ENCODE data around the gene INTS1.

The INTS1 gene

GRCh38 chr7:1479287-1479686 is 24.9 kb downstream of the INTS1 start:
- no peak overlapping the region for H3K18ac ChIP-seq (ENCODE audit: low read depth in 1 of 2, low read length in 2 of 2)
- H3K4me2 ChIP-seq (ENCODE audit: low read length, poor library complexity, severe bottlenecking), result no peak overlapping the region
- H4K91ac ChIP-seq (ENCODE audit: low read length), result no peak overlapping the region
- H3K27ac ChIP-seq (ENCODE audit: low read length, poor library complexity, severe bottlenecking), result no peak overlapping the region
- no peak overlapping the region for H3K4ac ChIP-seq (ENCODE audit: low read depth in 1 of 2, low read length in 2 of 2)
- no peak overlapping the region for H2BK15ac ChIP-seq (ENCODE audit: low read depth, poor library complexity, severe bottlenecking)
- 93% methylated on average over 24 of the region's 24 CpGs for WGBS
- H3K9me3 ChIP-seq (ENCODE audit: control insufficient read depth, low read length), result no peaks in the 10 kb centered on the region
- H3K36me3 ChIP-seq (ENCODE audit: control insufficient read depth in 1 of 2, insufficient read depth in 2 of 2, low read depth in 1 of 2, low read length in 2 of 2), result peaks cover 43 to 99% of the 10 kb centered on the region in 2 experiments
- peaks cover 1% of the 10 kb centered on the region for H3K79me1 ChIP-seq (replicated peaks; ENCODE audit: low read length, poor library complexity, severe bottlenecking)
- no peak overlapping the region for H2BK12ac ChIP-seq (ENCODE audit: low read length in 2 of 2)
- no peaks in the 10 kb centered on the region for H3K4me1 ChIP-seq (ENCODE audit: control insufficient read depth, insufficient read depth, low read depth, low read length)
- no peaks in the 10 kb centered on the region for H3K27me3 ChIP-seq (ENCODE audit: control insufficient read depth in 1 of 2, insufficient read depth in 1 of 2, low read length in 2 of 2)
- H3K14ac ChIP-seq (ENCODE audit: low read length in 2 of 2), result no peak overlapping the region
- no peak overlapping the region for H2AFZ ChIP-seq (ENCODE audit: low read depth, low read length)
- H2BK120ac ChIP-seq (ENCODE audit: low read depth, low read length), result no peak overlapping the region
- no peak overlapping the region for H3K9ac ChIP-seq (ENCODE audit: low read length)
- no peak for DNase-seq
- H3K23ac ChIP-seq (ENCODE audit: low read length in 2 of 2), result no peak overlapping the region
- no peak overlapping the region for H2AK5ac ChIP-seq (ENCODE audit: low read length, severe bottlenecking)
- H4K8ac ChIP-seq (ENCODE audit: low read length), result no peak overlapping the region
- no peak overlapping the region for H3K4me3 ChIP-seq (ENCODE audit: insufficient read depth in 1 of 2, low read depth in 1 of 2, low read length in 2 of 2)
- no peak overlapping the region for H2BK5ac ChIP-seq (ENCODE audit: low read depth, low read length, poor library complexity, severe bottlenecking)

- Histone ChIP-seq H3K9me3 (ENCODE audit: control insufficient read depth, low read length) (no peaks in the 10 kb centered on the region), H3K4me1 (ENCODE audit: control insufficient read depth, insufficient read depth, low read depth, low read length) (peaks cover 3% of the 10 kb centered on the region), H3K14ac (ENCODE audit: low read length in 2 of 2) (no peak overlapping the region), H3K23ac (ENCODE audit: low read length in 2 of 2) (no peak overlapping the region), H3K79me1 (replicated peaks; ENCODE audit: low read length, poor library complexity, severe bottlenecking) (peaks cover 1% of the 10 kb centered on the region), H3K4me2 (ENCODE audit: low read length, poor library complexity, severe bottlenecking) (no peak overlapping the region), H3K18ac (ENCODE audit: low read depth in 1 of 2, low read length in 2 of 2) (no peak overlapping the region), H3K9ac (ENCODE audit: low read length) (no peak overlapping the region), H3K36me3 (ENCODE audit: control insufficient read depth in 1 of 2, insufficient read depth in 2 of 2, low read depth in 1 of 2, low read length in 2 of 2) (peaks cover 37 to 99% of the 10 kb centered on the region in 2 experiments), H3K27me3 (ENCODE audit: control insufficient read depth in 1 of 2, insufficient read depth in 1 of 2, low read length in 2 of 2) (no peaks in the 10 kb centered on the region), H2BK5ac (ENCODE audit: low read depth, low read length, poor library complexity, severe bottlenecking) (no peak overlapping the region), H2BK12ac (ENCODE audit: low read length in 2 of 2) (no peak overlapping the region), H4K91ac (ENCODE audit: low read length) (no peak overlapping the region), H3K4me3 (ENCODE audit: insufficient read depth in 1 of 2, low read depth in 1 of 2, low read length in 2 of 2) (no peak overlapping the region), H3K4ac (ENCODE audit: low read depth in 1 of 2, low read length in 2 of 2) (no peak overlapping the region), H2BK120ac (ENCODE audit: low read depth, low read length) (no peak overlapping the region), H4K8ac (ENCODE audit: low read length) (no peak overlapping the region), H2BK15ac (ENCODE audit: low read depth, poor library complexity, severe bottlenecking) (no peak overlapping the region), H2AFZ (ENCODE audit: low read depth, low read length) (no peak overlapping the region), H2AK5ac (ENCODE audit: low read length, severe bottlenecking) (no peak overlapping the region), H3K27ac (ENCODE audit: low read length, poor library complexity, severe bottlenecking) (no peak overlapping the region)
- no peak for DNase-seq
- 93% methylated on average over 19 of the region's 19 CpGs for WGBS
Measured at GRCh38 chr7:1478480-1478879, 25.7 kb downstream of the INTS1 start.

- no peaks in the 10 kb centered on the region for H3K27me3 ChIP-seq (ENCODE audit: control insufficient read depth in 1 of 2, insufficient read depth in 1 of 2, low read length in 2 of 2)
- H3K27ac ChIP-seq (ENCODE audit: low read length, poor library complexity, severe bottlenecking), result no peak overlapping the region
- no peak overlapping the region for H3K4me2 ChIP-seq (ENCODE audit: low read length, poor library complexity, severe bottlenecking)
- H3K18ac ChIP-seq (ENCODE audit: low read depth in 1 of 2, low read length in 2 of 2), result no peak overlapping the region
- WGBS, result 96% methylated on average over 15 of the region's 15 CpGs
- H3K36me3 ChIP-seq (ENCODE audit: control insufficient read depth in 1 of 2, insufficient read depth in 2 of 2, low read depth in 1 of 2, low read length in 2 of 2), result peaks cover 41 to 99% of the 10 kb centered on the region in 2 experiments
- H2BK120ac ChIP-seq (ENCODE audit: low read depth, low read length), result no peak overlapping the region
- no peak overlapping the region for H4K8ac ChIP-seq (ENCODE audit: low read length)
- H3K4me3 ChIP-seq (ENCODE audit: insufficient read depth in 1 of 2, low read depth in 1 of 2, low read length in 2 of 2), result no peak overlapping the region
- H2AK5ac ChIP-seq (ENCODE audit: low read length, severe bottlenecking), result no peak overlapping the region
- H2BK15ac ChIP-seq (ENCODE audit: low read depth, poor library complexity, severe bottlenecking), result no peak overlapping the region
- DNase-seq, result no peak
- H2BK5ac ChIP-seq (ENCODE audit: low read depth, low read length, poor library complexity, severe bottlenecking), result no peak overlapping the region
- H3K14ac ChIP-seq (ENCODE audit: low read length in 2 of 2), result no peak overlapping the region
- peaks cover 1% of the 10 kb centered on the region for H3K79me1 ChIP-seq (replicated peaks; ENCODE audit: low read length, poor library complexity, severe bottlenecking)
- no peak overlapping the region for H3K9ac ChIP-seq (ENCODE audit: low read length)
- H3K4me1 ChIP-seq (ENCODE audit: control insufficient read depth, insufficient read depth, low read depth, low read length), result peaks cover 3% of the 10 kb centered on the region
- H2BK12ac ChIP-seq (ENCODE audit: low read length in 2 of 2), result no peak overlapping the region
- H3K9me3 ChIP-seq (ENCODE audit: control insufficient read depth, low read length), result no peaks in the 10 kb centered on the region
- H3K4ac ChIP-seq (ENCODE audit: low read depth in 1 of 2, low read length in 2 of 2), result no peak overlapping the region
- H3K23ac ChIP-seq (ENCODE audit: low read length in 2 of 2), result no peak overlapping the region
- no peak overlapping the region for H2AFZ ChIP-seq (ENCODE audit: low read depth, low read length)
- no peak overlapping the region for H4K91ac ChIP-seq (ENCODE audit: low read length)
Measured at GRCh38 chr7:1476859-1477258, 27.3 kb downstream of the INTS1 start.

- H2BK5ac ChIP-seq (ENCODE audit: low read depth, low read length, poor library complexity, severe bottlenecking), result no peak overlapping the region
- no peak overlapping the region for H3K4ac ChIP-seq (ENCODE audit: low read depth in 1 of 2, low read length in 2 of 2)
- no peak overlapping the region for H4K91ac ChIP-seq (ENCODE audit: low read length)
- no peaks in the 10 kb centered on the region for H3K27me3 ChIP-seq (ENCODE audit: control insufficient read depth in 1 of 2, insufficient read depth in 1 of 2, low read length in 2 of 2)
- no peak overlapping the region for H2AK5ac ChIP-seq (ENCODE audit: low read length, severe bottlenecking)
- peaks cover 1% of the 10 kb centered on the region for H3K79me1 ChIP-seq (replicated peaks; ENCODE audit: low read length, poor library complexity, severe bottlenecking)
- peaks cover 38 to 99% of the 10 kb centered on the region in 2 experiments for H3K36me3 ChIP-seq (ENCODE audit: control insufficient read depth in 1 of 2, insufficient read depth in 2 of 2, low read depth in 1 of 2, low read length in 2 of 2)
- no peak overlapping the region for H2BK12ac ChIP-seq (ENCODE audit: low read length in 2 of 2)
- H2AFZ ChIP-seq (ENCODE audit: low read depth, low read length), result no peak overlapping the region
- no peak overlapping the region for H2BK120ac ChIP-seq (ENCODE audit: low read depth, low read length)
- H4K8ac ChIP-seq (ENCODE audit: low read length), result no peak overlapping the region
- 94% methylated on average over 22 of the region's 22 CpGs for whole genome bisulfite sequencing
- no peak overlapping the region for H3K14ac ChIP-seq (ENCODE audit: low read length in 2 of 2)
- no peak overlapping the region for H3K23ac ChIP-seq (ENCODE audit: low read length in 2 of 2)
- H3K4me2 ChIP-seq (ENCODE audit: low read length, poor library complexity, severe bottlenecking), result no peak overlapping the region
- no peak overlapping the region for H3K4me3 ChIP-seq (ENCODE audit: insufficient read depth in 1 of 2, low read depth in 1 of 2, low read length in 2 of 2)
- no peak for DNase-seq
- H2BK15ac ChIP-seq (ENCODE audit: low read depth, poor library complexity, severe bottlenecking), result no peak overlapping the region
- peaks cover 3% of the 10 kb centered on the region for H3K4me1 ChIP-seq (ENCODE audit: control insufficient read depth, insufficient read depth, low read depth, low read length)
- no peak overlapping the region for H3K9ac ChIP-seq (ENCODE audit: low read length)
- H3K9me3 ChIP-seq (ENCODE audit: control insufficient read depth, low read length), result no peaks in the 10 kb centered on the region
- no peak overlapping the region for H3K27ac ChIP-seq (ENCODE audit: low read length, poor library complexity, severe bottlenecking)
- no peak overlapping the region for H3K18ac ChIP-seq (ENCODE audit: low read depth in 1 of 2, low read length in 2 of 2)
Measured at GRCh38 chr7:1475991-1476390, 28.2 kb downstream of the INTS1 start.

Data from mesenchymal stem cell (in vitro differentiated cells and primary cell).